ENCODE data around the gene PTPRJ. TPM values are rescaled to one million over a fixed set of nuclear protein-coding genes. Genes with fewer than 3 reads are reported as not detected.
A peak's percentile ranks its signal among the peaks of the same experiment; 100 is the strongest.
"Not testable (repeated sequence)": the region's sequence is repeated elsewhere in the genome, so short reads cannot be mapped to it uniquely, and the experiment has no call there.

The PTPRJ gene
- 10 to 100 TPM; 36.6 to 50.6 TPM for total RNA-seq

GRCh38 chr11:47980088-47980906, at the start of gene PTPRJ:
Gene PTPRJ (plus strand): TSS chr11:47980559. CDS start chr11:47980913, 354 bp downstream.
- H3K4me1 Mint-ChIP-seq (ENCODE audit: low read depth), result peaks cover 42% of the 10 kb centered on the region
- DNase-seq (peak; percentile 72 to 75), ATAC-seq (replicated peaks in 1 of 2) (peak; percentile 71 to 77)
- peaks cover 9% of the 10 kb centered on the region for H3K27me3 Mint-ChIP-seq (ENCODE audit: low read depth)
- peak within 1 kb of the TSS; percentile 87 to 91 for H3K4me3 Mint-ChIP-seq
- H3K36me3 Mint-ChIP-seq (ENCODE audit: insufficient read depth in 2 of 2), result peaks cover 4 to 7% of the 10 kb centered on the region in 2 donors
- no peak within 1 kb of the TSS for H3K27ac Mint-ChIP-seq
- no peaks in the 10 kb centered on the region for H3K9me3 Mint-ChIP-seq

GRCh38 chr11:47932544-47932943, 47.8 kb upstream of the PTPRJ start:
- ATAC-seq (replicated peaks in 1 of 2) (peak; percentile 72 to 83), DNase-seq (no peak)
- Mint-ChIP-seq H3K36me3 (ENCODE audit: insufficient read depth in 2 of 2) (no peaks in the 10 kb centered on the region), H3K27me3 (ENCODE audit: low read depth) (no peaks in the 10 kb centered on the region), H3K4me3 (no peak overlapping the region), H3K9me3 (no peaks in the 10 kb centered on the region), H3K4me1 (ENCODE audit: low read depth) (peaks cover 29% of the 10 kb centered on the region), H3K27ac (no peak overlapping the region)

- not testable (repeated sequence) for ATAC-seq (replicated peaks in 1 of 2)
Observed at GRCh38 chr11:47933797-47934196, 46.6 kb upstream of the PTPRJ start.

GRCh38 chr11:47938791-47939560, 41.4 kb upstream of the PTPRJ start:
- H3K4me3 Mint-ChIP-seq, result no peak overlapping the region
- no peaks in the 10 kb centered on the region for H3K9me3 Mint-ChIP-seq
- DNase-seq (no peak), ATAC-seq (replicated peaks in 1 of 2) (no peak)
- no peaks in the 10 kb centered on the region for H3K36me3 Mint-ChIP-seq (ENCODE audit: insufficient read depth in 2 of 2)
- peak overlapping the region; percentile 46 for H3K27ac Mint-ChIP-seq
- H3K27me3 Mint-ChIP-seq (ENCODE audit: low read depth), result no peaks in the 10 kb centered on the region
- H3K4me1 Mint-ChIP-seq (ENCODE audit: low read depth), result peaks cover 38% of the 10 kb centered on the region

More at GRCh38 chr11:47933797-47934196, 46.6 kb upstream of the PTPRJ start:
- H3K27ac Mint-ChIP-seq; H3K9me3 Mint-ChIP-seq; DNase-seq; H3K27me3 Mint-ChIP-seq (ENCODE audit: low read depth); H3K36me3 Mint-ChIP-seq (ENCODE audit: insufficient read depth in 2 of 2); H3K4me3 Mint-ChIP-seq: not testable (repeated sequence)
- H3K4me1 Mint-ChIP-seq (ENCODE audit: low read depth), result peaks cover 33% of the 10 kb centered on the region

GRCh38 chr11:47940904-47941649, 39.3 kb upstream of the PTPRJ start:
- DNase-seq, result no peak
- Mint-ChIP-seq H3K27ac (no peak overlapping the region), H3K4me1 (ENCODE audit: low read depth) (peaks cover 40% of the 10 kb centered on the region), H3K27me3 (ENCODE audit: low read depth) (no peaks in the 10 kb centered on the region), H3K4me3 (no peak overlapping the region), H3K9me3 (no peaks in the 10 kb centered on the region), H3K36me3 (ENCODE audit: insufficient read depth in 2 of 2) (no peaks in the 10 kb centered on the region)
- ATAC-seq (replicated peaks in 1 of 2), result no peak

GRCh38 chr11:47941907-47942558, 38.3 kb upstream of the PTPRJ start:
- ATAC-seq (replicated peaks in 1 of 2) (no peak), DNase-seq (no peak)
- no peaks in the 10 kb centered on the region for H3K27me3 Mint-ChIP-seq (ENCODE audit: low read depth)
- H3K36me3 Mint-ChIP-seq (ENCODE audit: insufficient read depth in 2 of 2), result no peaks in the 10 kb centered on the region
- peaks cover 49% of the 10 kb centered on the region for H3K4me1 Mint-ChIP-seq (ENCODE audit: low read depth)
- H3K9me3 Mint-ChIP-seq, result no peaks in the 10 kb centered on the region
- no peak overlapping the region for H3K27ac Mint-ChIP-seq
- no peak overlapping the region for H3K4me3 Mint-ChIP-seq

GRCh38 chr11:47943721-47944586, 36.4 kb upstream of the PTPRJ start:
- no peak overlapping the region for H3K4me3 Mint-ChIP-seq
- ATAC-seq (replicated peaks in 1 of 2) (no peak), DNase-seq (no peak)
- H3K27me3 Mint-ChIP-seq (ENCODE audit: low read depth), result no peaks in the 10 kb centered on the region
- H3K9me3 Mint-ChIP-seq, result no peaks in the 10 kb centered on the region
- no peaks in the 10 kb centered on the region for H3K36me3 Mint-ChIP-seq (ENCODE audit: insufficient read depth in 2 of 2)
- H3K27ac Mint-ChIP-seq, result no peak overlapping the region
- peaks cover 51% of the 10 kb centered on the region for H3K4me1 Mint-ChIP-seq (ENCODE audit: low read depth)

GRCh38 chr11:47944632-47945031, 35.7 kb upstream of the PTPRJ start:
- no peak overlapping the region for H3K27ac Mint-ChIP-seq
- DNase-seq (no peak), ATAC-seq (replicated peaks in 1 of 2) (no peak)
- H3K36me3 Mint-ChIP-seq (ENCODE audit: insufficient read depth in 2 of 2), result peaks cover 0 to 2% of the 10 kb centered on the region in 2 donors
- H3K4me3 Mint-ChIP-seq, result no peak overlapping the region
- H3K4me1 Mint-ChIP-seq (ENCODE audit: low read depth), result peaks cover 51% of the 10 kb centered on the region
- H3K27me3 Mint-ChIP-seq (ENCODE audit: low read depth), result no peaks in the 10 kb centered on the region
- H3K9me3 Mint-ChIP-seq, result no peaks in the 10 kb centered on the region

- H3K9me3 Mint-ChIP-seq, result no peaks in the 10 kb centered on the region
- H3K36me3 Mint-ChIP-seq (ENCODE audit: insufficient read depth in 2 of 2), result peaks cover 0 to 2% of the 10 kb centered on the region in 2 donors
- peak; percentile 72 to 85 for ATAC-seq (replicated peaks in 1 of 2)
- peak; percentile 46 to 47 for DNase-seq
- peaks cover 62% of the 10 kb centered on the region for H3K4me1 Mint-ChIP-seq (ENCODE audit: low read depth)
- H3K27ac Mint-ChIP-seq, result no peak overlapping the region
- no peak overlapping the region for H3K4me3 Mint-ChIP-seq
- H3K27me3 Mint-ChIP-seq (ENCODE audit: low read depth), result no peaks in the 10 kb centered on the region
Observed at GRCh38 chr11:47946682-47947559, 33.4 kb upstream of the PTPRJ start.

GRCh38 chr11:47948137-47948536, 32.2 kb upstream of the PTPRJ start:
- Mint-ChIP-seq H3K4me3 (no peak overlapping the region), H3K27ac (no peak overlapping the region), H3K27me3 (ENCODE audit: low read depth) (no peaks in the 10 kb centered on the region), H3K36me3 (ENCODE audit: insufficient read depth in 2 of 2) (peaks cover 0 to 2% of the 10 kb centered on the region in 2 donors), H3K9me3 (no peaks in the 10 kb centered on the region), H3K4me1 (ENCODE audit: low read depth) (peaks cover 54% of the 10 kb centered on the region)
- DNase-seq, result no peak
- no peak for ATAC-seq (replicated peaks in 1 of 2)

- H3K4me3 Mint-ChIP-seq, result peak overlapping the region in 1 of 2 donors; percentile 45
- ATAC-seq (replicated peaks in 1 of 2), result not testable (repeated sequence)
Observed at GRCh38 chr11:47949001-47949675, 31.2 kb upstream of the PTPRJ start.

More at GRCh38 chr11:47949001-47949675, 31.2 kb upstream of the PTPRJ start:
- Mint-ChIP-seq H3K4me1 (ENCODE audit: low read depth) (peaks cover 52% of the 10 kb centered on the region), H3K27ac (peak overlapping the region; percentile 87)
- not testable (repeated sequence) for H3K9me3 Mint-ChIP-seq; DNase-seq; H3K36me3 Mint-ChIP-seq (ENCODE audit: insufficient read depth in 2 of 2); H3K27me3 Mint-ChIP-seq (ENCODE audit: low read depth)

Data from activated T-cell treated with anti-CD3 and anti-CD28 coated beads, Interleukin-2, amount 50 U/mL, for 72 hours (primary cell).